ENCODE measurements around the gene MRPS34. TPM values are rescaled to one million over a fixed set of nuclear protein-coding genes. Genes with fewer than 3 reads are reported as not detected.

MRPS34 gene
- total RNA-seq, 4 donors from 2014 or later: 44.4 to 72.8 (median 61.3) TPM

GRCh38 chr16:1727651-1728624, 45.0 kb downstream of the MRPS34 start:
- ATAC-seq: no peak
- Histone ChIP-seq H3K4me3 (no peak overlapping the region), H3K36me3 (peaks cover 0 to 86% of the 10 kb centered on the region in 2 donors), H3K4me1 (peaks cover 0 to 19% (median 0%) of the 10 kb centered on the region in 3 donors), H3K27ac (no peak overlapping the region), H3K27me3 (no peaks in the 10 kb centered on the region), H3K9me3 (no peaks in the 10 kb centered on the region)
- TF ChIP-seq, protein P1, sequence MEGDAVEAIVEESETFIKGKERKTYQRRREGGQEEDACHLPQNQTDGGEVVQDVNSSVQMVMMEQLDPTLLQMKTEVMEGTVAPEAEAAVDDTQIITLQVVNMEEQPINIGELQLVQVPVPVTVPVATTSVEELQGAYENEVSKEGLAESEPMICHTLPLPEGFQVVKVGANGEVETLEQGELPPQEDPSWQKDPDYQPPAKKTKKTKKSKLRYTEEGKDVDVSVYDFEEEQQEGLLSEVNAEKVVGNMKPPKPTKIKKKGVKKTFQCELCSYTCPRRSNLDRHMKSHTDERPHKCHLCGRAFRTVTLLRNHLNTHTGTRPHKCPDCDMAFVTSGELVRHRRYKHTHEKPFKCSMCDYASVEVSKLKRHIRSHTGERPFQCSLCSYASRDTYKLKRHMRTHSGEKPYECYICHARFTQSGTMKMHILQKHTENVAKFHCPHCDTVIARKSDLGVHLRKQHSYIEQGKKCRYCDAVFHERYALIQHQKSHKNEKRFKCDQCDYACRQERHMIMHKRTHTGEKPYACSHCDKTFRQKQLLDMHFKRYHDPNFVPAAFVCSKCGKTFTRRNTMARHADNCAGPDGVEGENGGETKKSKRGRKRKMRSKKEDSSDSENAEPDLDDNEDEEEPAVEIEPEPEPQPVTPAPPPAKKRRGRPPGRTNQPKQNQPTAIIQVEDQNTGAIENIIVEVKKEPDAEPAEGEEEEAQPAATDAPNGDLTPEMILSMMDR (IDR thresholded peaks at IDR 0.05): no peak
- no peak for TF ChIP-seq EP300 (IDR thresholded peaks at IDR 0.05)
- no peak for TF ChIP-seq POLR2AphosphoS5 (IDR thresholded peaks at IDR 0.05)
- TF ChIP-seq POLR2A (IDR thresholded peaks at IDR 0.05): no peak
- 90 to 91% methylated on average over 4 to 8 of the region's 37 CpGs for WGBS, 2 donors (ENCODE audit: low coverage in 1 of 2)

DNA sequence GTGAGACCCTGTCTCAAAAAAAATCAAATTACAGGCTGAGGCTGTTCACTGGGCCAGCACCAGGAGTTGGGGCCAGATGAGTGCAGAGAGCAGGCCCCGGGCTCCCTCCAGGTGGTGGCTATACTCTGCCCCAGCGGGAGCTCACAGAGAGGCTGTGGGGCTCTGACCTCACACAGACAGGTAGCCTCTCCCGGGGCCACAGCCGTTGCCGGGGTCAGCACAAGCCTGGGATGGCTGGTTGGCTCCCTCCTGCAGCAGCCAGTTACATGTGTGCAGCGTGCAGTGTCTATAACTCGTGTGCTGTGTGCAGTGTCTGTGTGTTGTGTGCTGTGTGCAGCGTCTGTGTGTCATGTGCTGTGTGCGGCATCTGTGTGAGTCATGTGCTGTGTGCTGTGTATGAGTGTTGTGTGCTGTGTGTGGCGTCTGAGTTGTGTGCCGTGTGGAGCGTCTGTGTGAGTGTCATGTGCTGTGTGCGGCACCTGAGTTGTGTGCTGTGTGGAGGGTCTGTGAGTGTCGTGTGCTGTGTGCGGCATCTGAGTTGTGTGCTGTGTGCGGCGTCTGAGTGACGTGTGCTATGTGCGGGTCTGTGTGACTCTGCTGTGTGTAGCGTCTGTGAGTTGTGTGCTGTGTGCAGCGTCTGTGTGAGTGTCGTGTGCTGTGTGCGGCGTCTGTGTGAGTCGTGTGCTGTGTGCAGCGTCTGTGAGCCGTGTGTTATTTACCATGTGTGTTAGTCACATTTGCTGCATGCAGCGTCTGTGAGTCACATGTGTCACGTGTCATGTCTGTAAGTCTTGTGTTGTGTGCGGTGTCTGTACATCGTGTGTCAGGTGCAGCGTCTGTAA, 46.1 kb downstream of the MRPS34 start:
- TF ChIP-seq POLR2A (IDR thresholded peaks at IDR 0.05) (no peak), EP300 (IDR thresholded peaks at IDR 0.05) (no peak), POLR2AphosphoS5 (IDR thresholded peaks at IDR 0.05) (no peak)
- TF ChIP-seq, protein P1 (IDR thresholded peaks at IDR 0.05): no peak
- no peaks in the 10 kb centered on the region for H3K27me3 ChIP-seq
- H3K4me1 ChIP-seq: peaks cover 0 to 29% (median 5%) of the 10 kb centered on the region in 3 donors
- 100% methylated on average over 1 of the region's 32 CpGs; no CpG with 5 or more reads in 1 of the 2 donors for WGBS, 2 donors (ENCODE audit: low coverage in 1 of 2)
- peaks cover 0 to 75% of the 10 kb centered on the region in 2 donors for H3K36me3 ChIP-seq
- no peak overlapping the region for H3K4me3 ChIP-seq
- no peak for ATAC-seq
- no peak overlapping the region for H3K27ac ChIP-seq
- H3K9me3 ChIP-seq: no peaks in the 10 kb centered on the region

- Histone ChIP-seq H3K27ac (no peak overlapping the region), H3K9me3 (no peaks in the 10 kb centered on the region), H3K36me3 (peaks cover 0 to 52% of the 10 kb centered on the region in 2 donors), H3K4me3 (no peak overlapping the region), H3K4me1 (peaks cover 0 to 42% (median 9%) of the 10 kb centered on the region in 3 donors), H3K27me3 (no peaks in the 10 kb centered on the region)
- TF ChIP-seq POLR2AphosphoS5 (IDR thresholded peaks at IDR 0.05) (no peak), POLR2A (IDR thresholded peaks at IDR 0.05) (no peak), EP300 (IDR thresholded peaks at IDR 0.05) (no peak)
- TF ChIP-seq, protein P1 (IDR thresholded peaks at IDR 0.05): no peak
- WGBS, 2 donors (ENCODE audit: low coverage in 1 of 2): 40 to 89% methylated on average over 1 to 5 of the region's 12 CpGs
- ATAC-seq: no peak
Measured at GRCh38 chr16:1724491-1724890, 48.4 kb downstream of the MRPS34 start.

GRCh38 chr16:1723450-1724147, 49.3 kb downstream of the MRPS34 start:
- TF ChIP-seq, protein P1 (IDR thresholded peaks at IDR 0.05): peak in 3 of 4 experiments; percentile 54 to 71 (median 58)
- no peak for TF ChIP-seq POLR2AphosphoS5 (IDR thresholded peaks at IDR 0.05)
- ATAC-seq: no peak
- no peak overlapping the region for H3K4me3 ChIP-seq
- peak overlapping the region in 3 of 4 donors; percentile 2 to 71 (median 58) for H3K27ac ChIP-seq
- H3K36me3 ChIP-seq: peaks cover 0 to 43% of the 10 kb centered on the region in 2 donors
- peaks cover 0 to 45% (median 9%) of the 10 kb centered on the region in 3 donors for H3K4me1 ChIP-seq
- no peaks in the 10 kb centered on the region for H3K27me3 ChIP-seq
- WGBS, 2 donors (ENCODE audit: low coverage in 1 of 2): 39 to 41% methylated on average over 4 of the region's 6 CpGs
- H3K9me3 ChIP-seq: no peaks in the 10 kb centered on the region

Small RNA genes lying within 50 kb of the gene (small RNA-seq; reads per million reads assigned to genes)
- 0 to 0.55 (median 0.18) reads per million in 4 donors for gene MIR3177

Other genes with a start within 250 kb of the MRPS34 start
- 10 to 100 TPM; 28.6 to 48.2 (median 36.6) TPM for gene TMEM204, start 239.5 kb downstream of the MRPS34 start, total RNA-seq
- gene IFT140, start 161.1 kb downstream of the MRPS34 start, total RNA-seq: 10 to 100 TPM; 18.6 to 36.3 (median 27.2) TPM
- gene CRAMP1, start 160.8 kb downstream of the MRPS34 start, total RNA-seq: 10 to 100 TPM in 2 of 4 donors, 1 to 10 TPM in 2; 9.0 to 15.1 (median 11.3) TPM
- gene JPT2, start 94.9 kb downstream of the MRPS34 start, total RNA-seq: 10 to 100 TPM; 21.4 to 49.9 (median 31.6) TPM
- gene MAPK8IP3, start 66.9 kb downstream of the MRPS34 start, total RNA-seq: 10 to 100 TPM; 12.0 to 66.8 (median 33.1) TPM
- 100 to 1,000 TPM in 1 of 4 donors, 10 to 100 TPM in 3; 49.9 to 106 (median 87.2) TPM for gene NME3, start 1.6 kb downstream of the MRPS34 start, total RNA-seq
- 10 to 100 TPM in 1 of 4 donors, 1 to 10 TPM in 3; 4.6 to 20.4 (median 7.7) TPM for gene EME2, start 324 bp downstream of the MRPS34 start, total RNA-seq
- gene SPSB3, start 9.4 kb upstream of the MRPS34 start, total RNA-seq: 10 to 100 TPM; 52.4 to 81.1 (median 75.4) TPM
- gene NUBP2, start 9.8 kb upstream of the MRPS34 start, total RNA-seq: 10 to 100 TPM; 64.4 to 92.2 (median 80.6) TPM
- gene IGFALS, start 20.6 kb upstream of the MRPS34 start, total RNA-seq: 1 to 10 TPM in 1 of 4 donors, under 1 TPM in 2, not detected in 1; 0.47 to 1.1 (median 0.67) TPM
- 100 to 1,000 TPM; 124 to 245 (median 175) TPM for gene HAGH, start 53.7 kb upstream of the MRPS34 start, total RNA-seq
- gene FAHD1, start 54.1 kb upstream of the MRPS34 start, total RNA-seq: 10 to 100 TPM; 22.9 to 44.0 (median 30.2) TPM
- gene MEIOB, start 99.0 kb upstream of the MRPS34 start, total RNA-seq: not detected
- gene HS3ST6, start 145.3 kb upstream of the MRPS34 start, total RNA-seq: not detected
- 10 to 100 TPM; 23.8 to 53.7 (median 44.8) TPM for gene MSRB1, start 170.1 kb upstream of the MRPS34 start, total RNA-seq
- gene RPL3L, start 181.6 kb upstream of the MRPS34 start, total RNA-seq: not detected
- 100 to 1,000 TPM; 214 to 400 (median 243) TPM for gene NDUFB10, start 186.4 kb upstream of the MRPS34 start, total RNA-seq
- gene RPS2, start 191.7 kb upstream of the MRPS34 start, total RNA-seq: 1,000 to 10,000 TPM in 3 of 4 donors, 100 to 1,000 TPM in 1; 899 to 1,585 (median 1,295) TPM
- gene RNF151, start 193.7 kb upstream of the MRPS34 start, total RNA-seq: not detected
- gene TBL3, start 198.9 kb upstream of the MRPS34 start, total RNA-seq: 10 to 100 TPM; 26.7 to 38.6 (median 33.2) TPM
- gene NOXO1, start 208.3 kb upstream of the MRPS34 start, total RNA-seq: 1 to 10 TPM in 2 of 4 donors, not detected in 2; 1.0 to 1.1 TPM
- 10 to 100 TPM; 12.8 to 45.6 (median 25.1) TPM for gene GFER, start 211.1 kb upstream of the MRPS34 start, total RNA-seq
- 1 to 10 TPM in 3 of 4 donors, not detected in 1; 1.2 to 5.1 (median 3.1) TPM for gene SYNGR3, start 216.8 kb upstream of the MRPS34 start, total RNA-seq
- gene ZNF598, start 236.7 kb upstream of the MRPS34 start, total RNA-seq: 10 to 100 TPM; 28.5 to 43.0 (median 34.6) TPM
- gene NPW, start 246.7 kb upstream of the MRPS34 start, total RNA-seq: not detected

Data from gastroesophageal sphincter (tissue), 4 donors.